GM12878 (cell line): ENCODE data around the gene ARL3. TPM values are rescaled to one million over a fixed set of nuclear protein-coding genes. Genes with fewer than 3 reads are reported as not detected.

Experiments used
- ATAC-seq: fragments of 200-7000 bp; cut with Tn5 transposase; 3 replicates; pipeline ENCODE4 v1.9.1; 2020; ENCODE audit warnings: mild to moderate bottlenecking, moderate library complexity
- BruUV-seq: library from RNA; stranded (reverse); fragments of 400-500 nt; replicated peaks from 2 replicates; lab custom pipeline; 2021; lab: Mats Ljungman, UMichigan
- CTCF ChIA-PET: fragments of 300-600 bp; sonication (Branson Sonifier 250); formaldehyde crosslinking; extraction: SDS; loops from one replicate; lab custom pipeline; 2021; ENCODE audit warnings: inconsistent platforms; lab: Yijun Ruan, JAX
- POLR2A ChIA-PET: fragments of 350-600 bp; formaldehyde crosslinking; extraction: SDS; loops from one replicate; lab custom pipeline; 2021; ENCODE audit warnings: inconsistent platforms; lab: Charles Lee
- RAD21 ChIA-PET: fragments of 300-600 bp; sonication (Branson Sonifier 250); formaldehyde crosslinking; loops from one replicate; lab custom pipeline; 2023; ENCODE audit warnings: antibody characterized with exemption; ENCODE audit not compliant: unreplicated experiment; lab: Charles Lee
- SMC1A ChIA-PET: fragments of 300-600 bp; sonication (Branson Sonifier 250); formaldehyde crosslinking; loops from one replicate; lab custom pipeline; 2023; ENCODE audit not compliant: unreplicated experiment, uncharacterized antibody; lab: Charles Lee
- DNase-seq: peaks from one replicate; pipeline ENCODE4 v3.0.0-alpha.2; 2011; ENCODE audit warnings: low read depth, low spot score
- FAIRE-seq: peaks from 3 replicates; lab custom pipeline; 2011; peaks lifted over from hg19 to GRCh38; lab: Jason Lieb, UNC
- H2AFZ ChIP-seq: 2 replicates; pipeline ENCODE4 v1.6.0; 2011; ENCODE audit warnings: low read depth, low read length, control low read depth; ENCODE audit not compliant: control insufficient read depth
- H3K27ac ChIP-seq: 2 replicates; pipeline ENCODE4 v1.5.1; 2011; ENCODE audit warnings: control low read depth; ENCODE audit not compliant: control insufficient read depth, insufficient read depth
- H3K27me3 ChIP-seq, 2 experiments: replicated peaks in 1 of 2; 2 replicates each; pipeline versions ENCODE4 v1.6.0 to v1.6.1; 2011; ENCODE audit warnings: low read length in 1 of 2; ENCODE audit not compliant: control insufficient read depth in 2 of 2, insufficient read depth in 2 of 2
- H3K36me3 ChIP-seq, 2 experiments: 2 replicates each; pipeline ENCODE4 v1.5.1; 2011; ENCODE audit warnings: low read length in 1 of 2; ENCODE audit not compliant: control insufficient read depth in 2 of 2, insufficient read depth in 2 of 2
- H3K4me1 ChIP-seq: 2 replicates; pipeline ENCODE4 v1.6.1; 2011; ENCODE audit warnings: mild to moderate bottlenecking, low read length, moderate library complexity, mixed read lengths; ENCODE audit not compliant: control insufficient read depth, insufficient read depth
- H3K4me2 ChIP-seq: 2 replicates; pipeline ENCODE4 v1.6.0; 2011; ENCODE audit warnings: control low read depth; ENCODE audit not compliant: control insufficient read depth, insufficient read depth
- H3K4me3 ChIP-seq: fragments of 200-600 bp; sonication (generic); 2 replicates; pipeline ENCODE4 v1.5.1; 2016
- H3K79me2 ChIP-seq: 2 replicates; pipeline ENCODE4 v1.6.0; 2011; ENCODE audit warnings: low read length; ENCODE audit not compliant: control insufficient read depth, insufficient read depth
- H3K9ac ChIP-seq: 2 replicates; pipeline ENCODE4 v1.8.0; 2011; ENCODE audit warnings: low read length, control low read depth, mixed read lengths; ENCODE audit not compliant: control insufficient read depth, insufficient read depth
- H3K9me3 ChIP-seq: replicated peaks from 3 replicates; pipeline ENCODE4 v1.5.1; 2011; ENCODE audit warnings: mild to moderate bottlenecking, low read length; ENCODE audit not compliant: control insufficient read depth, insufficient read depth
- H4K20me1 ChIP-seq: 2 replicates; pipeline ENCODE4 v1.6.0; 2011; ENCODE audit not compliant: control insufficient read depth, insufficient read depth
- BHLHE40 ChIP-seq, 2 experiments: fragments of 450-650 bp in 1 of 2; IDR thresholded peaks; 2 replicates each; pipeline ENCODE4 v1.6.1; 2011 to 2017; ENCODE audit warnings: low read depth in 2 of 2, borderline replicate concordance in 1 of 2, improper control_type of control experiment in 1 of 2, low read length in 1 of 2, mild to moderate bottlenecking in 1 of 2
- SIN3A ChIP-seq: IDR thresholded peaks from 2 replicates; pipeline ENCODE4 v1.6.1; 2012; ENCODE audit warnings: low read depth, low read length, improper control_type of control experiment
- SMC3 ChIP-seq: IDR thresholded peaks from 2 replicates; pipeline ENCODE4 v1.6.1; 2011; ENCODE audit warnings: low read length, improper control_type of control experiment, borderline replicate concordance
- TARDBP ChIP-seq: IDR thresholded peaks from 2 replicates; pipeline ENCODE4 v1.6.1; 2016; ENCODE audit warnings: borderline replicate concordance
- WRNIP1 ChIP-seq: IDR thresholded peaks from 2 replicates; pipeline ENCODE4 v1.6.1; 2011; ENCODE audit warnings: low read depth, low read length, improper control_type of control experiment, borderline replicate concordance
- ZBTB40 ChIP-seq: fragments of 450-650 bp; IDR thresholded peaks from 2 replicates; pipeline ENCODE4 v1.6.1; 2016; ENCODE audit warnings: mild to moderate bottlenecking, moderate library complexity, borderline replicate concordance
- ZSCAN29 ChIP-seq: fragments of 450-650 bp; IDR thresholded peaks from 2 replicates; pipeline ENCODE4 v1.6.1; 2017; ENCODE audit warnings: mild to moderate bottlenecking, moderate library complexity
- WGBS: methylation state at CpG from one replicate; pipeline ENCODE4 v1.1.6; 2016; ENCODE audit warnings: low lambda C conversion rate; ENCODE audit not compliant: insufficient replicate concordance, insufficient coverage; ENCODE audit errors: missing lambda C conversion rate; 5-methylcytosine and 5-hydroxymethylcytosine counted together
- in situ Hi-C: fragments of 300-500 bp; cut with MboI; formaldehyde crosslinking; loops from 9 replicates; pipeline ENCODE4 v1.14.3; 2018; ENCODE audit warnings: mixed read lengths
- intact Hi-C: fragments of 100-400 bp; cut with micrococcal nuclease; formaldehyde crosslinking; loops from one replicate; pipeline ENCODE4 v1.14.2; 2022; ENCODE audit not compliant: unreplicated experiment
- polyA plus RNA-seq, 11 experiments: library from polyadenylated mRNA; depleted of rRNA in 4 of 11; unstranded in 6 of 11; stranded (reverse) in 5 of 11; fragments of >200 nt; fragmentation: Nextera tagmentation in 4 of 11; fragmentation: Illumina TruSeq in 1 of 11; extraction: Ambion mirVana in 4 of 11; extraction: Trizol in 1 of 11; gene quantifications; 1 replicate in 1 of 11; 2 replicates in 10 of 11; pipeline versions ENCODE4 v1.2.1 to v1.2.3, GENCODE V29; 2011 to 2016; ENCODE audit warnings: inconsistent platforms in 2 of 11, missing spikeins in 2 of 11, low read depth in 1 of 11
- total RNA-seq, 4 experiments: library from RNA; depleted of rRNA in 3 of 4; stranded (reverse); fragments of >200 nt in 3 of 4; fragmentation: Illumina TruSeq in 1 of 4; extraction: Trizol in 1 of 4; gene quantifications; 2 replicates each; pipeline versions ENCODE4 v1.2.1 to v1.2.3, GENCODE V29; 2013 to 2021

Gene ARL3
- total and polyA plus RNA-seq, 10 of the 15 experiments (the other 5 are each of a cell fraction or from before 2014, with no cell fraction given): 4.9 to 26.1 (median 11.0) TPM

- CTCF ChIA-PET: interaction anchor here (1.1 to 13.5 kb wide), 3 partner anchors 13 to 28 kb away, joined by 4 to 128 read pairs (median 27); no protein-coding TSS in a partner anchor
These were observed 65.8 kb downstream of the ARL3 start for GRCh38 chr10:102648269-102648888.

More at GRCh38 chr10:102648269-102648888, 65.8 kb downstream of the ARL3 start:
- Histone ChIP-seq H3K9me3 (no peaks in the 10 kb centered on the region), H3K9ac (peak overlapping the region; percentile 99), H2AFZ (no peak overlapping the region), H3K4me3 (peak overlapping the region; percentile 93), H3K27ac (peak overlapping the region; percentile 96), H4K20me1 (no peaks in the 10 kb centered on the region), H3K27me3 (no peaks in the 10 kb centered on the region), H3K4me2 (peak overlapping the region; percentile 98), H3K36me3 (peaks cover 4 to 5% of the 10 kb centered on the region in 2 experiments; a peak in 3 of 4 replicates), H3K4me1 (peaks cover 60% of the 10 kb centered on the region), H3K79me2 (peaks cover 89% of the 10 kb centered on the region)
- ATAC-seq (no peak), DNase-seq (no peak), FAIRE-seq (no peak)
- intact Hi-C loops (loop anchor here (10.0 kb wide), 2 partner anchors 254 to 546 kb away; partner anchors contain the start of genes NFKB2 and NT5C2), in situ Hi-C loops (no loop called here)
- TF ChIP-seq WRNIP1: 0 out of 2 replicates have a peak, but pooled peaks have one; percentile 36
- TF ChIP-seq ZBTB40: no peak
- TF ChIP-seq BHLHE40 (IDR thresholded peaks at IDR 0.05; ENCODE audit: borderline replicate concordance in 1 of 2, low read depth in 2 of 2, low read length in 1 of 2): peak; percentile 36 to 74; a peak in 3 of 4 replicates
- 0 out of 2 replicates have a peak, but pooled peaks have one; percentile 20 for TF ChIP-seq SIN3A
- TF ChIP-seq SMC3: no peak
- 0 out of 2 replicates have a peak, but pooled peaks have one; percentile 26 for TF ChIP-seq TARDBP
- TF ChIP-seq ZSCAN29: 0 out of 2 replicates have a peak, but pooled peaks have one; percentile 24
- SMC1A ChIA-PET: interaction anchor here (9.3 kb wide), 1 partner anchor 28 kb away, joined by 103 read pairs; no protein-coding TSS in a partner anchor
- 27% methylated on average over 12 of the region's 12 CpGs for WGBS
- POLR2A ChIA-PET: interaction anchor here (0.6 to 14.1 kb wide), 6 partner anchors 14 to 144 kb away, joined by 3 to 151 read pairs (median 4); no protein-coding TSS in a partner anchor
- RAD21 ChIA-PET: interaction anchor here (4.8 to 5.0 kb wide), 2 partner anchors 12 to 26 kb away, joined by 35 to 57 read pairs; no protein-coding TSS in a partner anchor
- BruUV-seq: no TSS peak
